CD4-positive, alpha-beta T cell treated with Interleukin-10 for 1 hour (primary cell): ENCODE data around the gene SDK2.

ENCODE experiments used
- DNase-seq: peaks from one replicate; pipeline ENCODE4 v3.0.0-alpha.2; 2020

SDK2 gene

GRCh38 chr17:73380439-73381106, 263.7 kb downstream of the SDK2 start:
- DNase-seq = no peak

- no peak for DNase-seq
These were observed 264.4 kb downstream of the SDK2 start for GRCh38 chr17:73379826-73380225.

DNA sequence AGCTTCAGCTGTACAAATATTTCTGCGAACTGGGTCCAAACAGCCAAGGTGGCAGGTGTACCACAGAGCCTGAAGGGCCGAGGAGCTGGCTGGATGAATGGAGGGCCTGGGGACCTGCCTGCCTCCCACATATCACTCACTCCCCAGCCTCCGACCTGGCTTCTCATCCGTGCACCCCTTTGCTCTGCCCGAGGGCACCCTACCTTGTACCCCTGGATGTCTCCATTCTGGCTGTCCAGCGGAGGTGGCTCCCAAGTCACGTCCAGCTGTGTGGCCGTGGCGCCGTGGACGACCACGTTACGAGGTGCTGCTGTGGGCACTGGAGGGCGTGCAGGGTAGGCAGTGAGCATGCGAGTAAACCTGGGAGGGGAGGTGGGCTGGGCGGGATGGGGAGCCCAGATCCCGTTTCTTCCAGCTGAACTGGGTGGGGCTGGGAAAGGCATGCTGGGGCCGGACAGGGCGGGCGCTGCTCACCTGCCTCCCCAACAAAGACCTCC, 265.2 kb downstream of the SDK2 start:
- no peak for DNase-seq

DNA sequence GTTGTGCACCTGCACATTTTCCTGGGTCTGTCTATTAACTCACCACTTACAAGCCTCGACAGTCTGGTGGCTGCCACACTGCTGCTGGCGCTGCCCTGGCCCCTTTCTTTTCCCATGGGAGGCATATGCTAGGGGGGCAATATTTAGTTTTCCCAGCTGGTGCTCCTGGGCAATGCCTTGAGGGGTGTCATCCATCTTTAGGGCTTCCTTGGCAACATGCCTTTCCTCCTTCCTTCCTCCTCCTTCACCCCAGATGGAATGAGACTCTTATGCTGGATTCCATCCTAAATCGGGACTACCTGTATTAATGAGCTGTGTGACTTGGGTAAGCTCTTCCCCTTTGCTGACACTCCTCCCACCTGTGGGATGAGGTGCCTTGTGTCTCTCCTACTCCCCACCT, 267.6 kb downstream of the SDK2 start:
- no peak for DNase-seq

DNA sequence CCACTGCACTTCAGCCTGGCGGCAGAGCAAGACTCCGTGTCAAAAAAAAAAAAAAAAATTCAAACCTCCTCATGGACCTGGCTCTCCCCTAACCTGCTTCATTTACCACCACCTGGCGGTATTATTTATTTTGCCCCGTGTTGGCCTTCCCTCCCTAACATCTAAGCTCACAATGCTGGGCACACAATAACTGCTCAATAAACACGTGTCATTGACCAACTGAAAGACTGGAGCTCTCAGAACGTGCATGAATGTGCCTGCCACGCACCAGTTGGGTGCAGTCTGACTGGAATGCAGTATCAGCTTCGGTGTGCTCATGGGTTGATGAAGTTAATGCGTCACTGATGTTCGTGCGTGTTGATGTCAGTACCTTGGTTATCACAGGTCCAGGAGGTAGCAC, 268.1 kb downstream of the SDK2 start:
- no peak for DNase-seq

DNA sequence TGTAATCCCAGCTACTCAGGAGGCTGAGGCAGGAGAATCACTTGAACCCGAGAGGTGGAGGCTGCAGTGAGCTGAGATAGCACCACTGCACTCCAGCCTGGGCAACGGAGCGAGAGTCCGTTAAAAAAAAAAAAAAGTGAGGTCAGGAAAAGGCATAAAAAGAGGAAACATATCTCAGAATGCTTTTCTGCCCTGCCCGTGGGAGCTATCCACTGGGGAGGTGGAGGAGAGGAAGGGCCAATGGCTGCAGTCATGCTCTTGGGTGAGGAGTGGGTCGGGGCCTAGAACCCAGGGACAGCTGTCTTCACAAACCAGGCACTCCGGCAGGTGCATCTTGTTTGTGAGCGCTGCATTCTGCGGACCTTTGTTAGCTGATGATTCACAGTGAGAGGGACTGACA, 272.4 kb downstream of the SDK2 start:
- DNase-seq = no peak

DNA sequence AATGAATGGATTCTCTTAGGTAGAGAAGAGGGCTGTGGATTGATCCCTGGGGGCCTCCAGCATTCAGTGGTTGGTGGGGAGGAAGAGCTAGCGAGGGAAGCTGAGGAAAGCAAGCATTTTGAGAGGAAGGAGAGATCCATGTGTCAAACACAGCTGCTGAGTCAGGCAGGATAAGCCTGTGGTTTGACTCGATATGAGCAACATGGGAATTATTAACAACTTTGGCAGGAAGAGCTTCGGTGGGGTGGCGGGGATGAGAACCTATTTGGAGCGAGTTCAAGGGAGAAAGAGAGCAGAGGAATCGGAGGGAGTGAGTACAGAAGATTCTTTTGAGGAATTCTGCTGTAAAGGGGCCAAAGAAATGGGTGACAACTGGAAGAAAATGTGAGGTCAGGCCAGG, 273.0 kb downstream of the SDK2 start:
- DNase-seq = no peak

DNA sequence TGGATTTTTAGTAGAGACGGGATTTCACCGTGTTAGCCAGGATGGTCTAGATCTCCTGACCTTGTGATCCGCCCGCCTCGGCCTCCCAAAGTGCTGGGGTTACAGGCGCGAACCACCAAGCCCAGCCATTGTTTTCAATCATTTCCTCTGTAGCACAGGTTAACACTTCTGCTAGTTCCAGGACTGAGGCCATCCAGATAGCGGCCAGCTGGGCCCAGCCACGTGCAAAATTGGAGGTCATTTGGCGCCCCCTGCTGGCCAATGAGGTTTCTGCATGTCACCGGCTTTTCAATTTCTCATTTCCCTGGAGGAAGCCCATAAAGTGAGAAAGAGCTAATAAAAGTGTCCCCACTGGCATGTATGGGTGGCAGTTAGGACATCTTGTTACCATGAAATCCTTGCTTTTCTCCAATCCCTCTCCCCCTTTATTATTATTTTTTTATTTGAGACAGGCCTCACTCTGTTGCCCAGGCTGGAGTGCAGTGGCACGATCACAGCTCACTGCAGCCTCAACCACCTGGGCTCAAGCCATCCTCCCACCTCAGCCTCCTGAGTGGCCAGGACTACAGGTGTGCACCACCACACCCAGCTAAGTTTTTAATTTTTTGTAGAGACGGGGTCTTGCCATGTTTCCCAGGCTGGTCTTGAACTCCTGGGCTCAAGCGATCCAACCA, 274.3 kb downstream of the SDK2 start:
- DNase-seq = peak; percentile 75

- DNase-seq = no peak
These were observed 275.1 kb downstream of the SDK2 start for GRCh38 chr17:73369111-73369521.

- no peak for DNase-seq
These were observed 276.1 kb downstream of the SDK2 start for GRCh38 chr17:73368085-73368631.

- DNase-seq = no peak
These were observed 278.2 kb downstream of the SDK2 start for GRCh38 chr17:73365906-73366623.

DNA sequence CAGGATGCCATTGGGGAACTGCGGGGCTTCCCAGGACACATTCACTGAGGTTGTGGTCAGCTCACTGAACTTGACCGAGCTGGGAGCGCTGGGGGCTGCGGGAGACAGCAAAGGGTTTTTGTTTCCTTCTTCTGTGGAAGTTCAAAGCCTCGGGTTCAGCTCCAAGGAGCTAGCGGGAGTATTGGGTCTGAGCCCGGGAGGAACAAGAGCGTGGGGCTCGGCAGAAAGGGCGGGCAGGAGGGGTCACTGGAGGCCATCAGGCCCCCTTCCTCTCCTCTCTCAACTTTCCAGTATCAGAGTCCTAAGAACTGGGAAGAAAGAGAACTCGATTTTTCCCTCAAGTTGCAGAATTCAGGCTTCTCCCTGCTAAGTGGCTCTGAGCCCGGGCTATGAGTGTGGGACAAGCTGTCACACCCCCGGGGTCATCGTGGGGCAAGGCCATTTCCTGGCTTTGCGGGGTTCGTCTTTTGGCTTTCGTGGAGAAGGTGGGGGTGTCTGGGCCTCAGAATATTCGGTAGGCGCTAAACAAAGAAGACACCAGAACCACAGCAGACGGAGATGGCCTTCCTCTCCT, 278.9 kb downstream of the SDK2 start:
- no peak for DNase-seq

DNA sequence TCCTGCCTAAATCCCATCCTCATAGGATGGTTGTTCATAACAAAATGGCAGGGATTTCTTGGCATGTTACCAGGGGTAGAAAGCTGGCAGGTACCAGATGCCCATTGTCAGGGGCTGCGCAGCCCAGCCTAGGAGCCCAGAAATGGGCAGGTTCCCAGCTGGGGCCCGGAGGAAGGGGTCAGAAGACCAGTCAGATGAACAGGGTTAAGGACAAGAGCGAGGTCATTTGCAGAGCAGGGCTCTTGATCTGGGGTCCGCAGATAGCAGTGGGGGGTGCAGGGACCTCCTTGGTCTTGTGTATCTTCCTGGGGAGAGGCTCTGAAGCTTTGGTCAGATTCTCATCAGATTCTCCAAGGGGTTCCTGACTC, 280.1 kb downstream of the SDK2 start:
- DNase-seq = no peak

DNA sequence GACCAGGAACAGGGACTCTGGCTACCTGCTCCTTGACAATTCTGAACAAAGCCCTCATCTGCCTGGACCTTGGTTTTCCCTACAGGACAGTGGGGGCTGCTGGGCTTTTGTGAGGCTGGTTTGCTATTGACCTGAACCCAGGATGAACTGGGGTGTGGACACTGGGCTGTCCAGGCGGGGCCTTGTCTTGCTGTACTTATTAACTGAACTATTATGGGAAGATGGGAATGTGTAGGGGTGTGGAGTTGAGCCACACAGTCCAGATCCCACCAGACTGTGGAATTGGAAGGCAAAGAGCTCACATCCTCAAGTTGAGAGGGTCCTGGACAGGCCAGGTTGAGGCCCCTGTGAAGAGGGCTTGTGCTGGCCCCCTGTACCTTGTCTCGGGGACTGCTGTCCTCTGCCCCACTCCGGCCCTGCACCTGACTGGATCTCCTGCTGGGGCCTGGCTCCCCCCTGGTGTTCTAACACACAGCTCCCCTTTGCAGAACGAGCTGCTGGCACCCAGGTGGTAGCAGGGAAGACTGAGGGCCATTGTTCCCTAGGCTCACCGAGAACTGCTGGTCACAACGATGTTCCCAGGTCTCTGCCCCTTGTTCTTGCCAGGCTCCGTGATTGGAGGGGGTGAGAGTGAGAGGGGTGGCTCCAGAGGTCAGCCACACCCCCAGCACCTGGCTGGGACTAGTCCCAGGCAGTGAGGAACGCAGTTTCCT, 280.6 kb downstream of the SDK2 start:
- DNase-seq = no peak

DNA sequence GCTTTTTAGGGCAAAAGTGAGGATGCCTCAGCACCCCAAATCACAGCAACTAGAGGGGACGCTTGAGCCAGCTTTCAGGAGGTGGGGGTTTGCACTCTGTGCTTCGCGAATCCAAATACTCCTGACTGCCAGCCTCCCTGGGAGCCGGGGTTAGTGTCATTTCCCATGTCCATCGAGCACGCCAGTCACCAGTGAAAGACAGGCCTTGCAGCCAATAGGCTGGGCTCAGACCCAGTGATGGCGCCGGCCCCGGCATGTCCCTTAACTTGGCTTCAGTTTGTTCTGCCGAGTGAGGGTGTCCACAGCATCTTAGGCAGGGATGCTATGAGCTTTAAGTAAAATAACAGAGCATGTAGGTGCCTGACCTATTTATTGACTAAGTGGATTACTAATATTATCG, 281.5 kb downstream of the SDK2 start:
- DNase-seq = no peak

GRCh38 chr17:73360961-73361761, 283.1 kb downstream of the SDK2 start:
- no peak for DNase-seq

DNA sequence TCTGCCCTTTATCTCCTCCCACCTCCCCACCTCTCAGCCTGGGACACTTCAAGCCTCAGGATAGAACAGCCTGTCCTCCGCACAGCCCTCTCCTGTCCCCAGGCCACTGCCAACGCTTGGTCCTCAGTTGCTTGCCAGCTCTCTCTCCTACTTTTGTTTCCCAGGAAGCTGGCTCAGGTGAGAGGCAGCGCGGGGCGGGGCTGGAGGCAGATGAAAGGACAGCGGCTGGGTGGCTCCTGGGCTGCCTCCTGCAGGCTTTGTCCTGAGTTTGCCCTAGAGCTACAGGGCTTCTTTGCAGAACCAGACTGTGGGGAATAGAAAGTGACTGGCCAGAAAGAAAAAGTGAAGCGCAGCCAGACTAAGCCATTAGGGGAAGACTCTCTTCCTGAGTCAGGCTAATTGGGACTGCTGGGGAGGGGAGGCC, 284.2 kb downstream of the SDK2 start:
- DNase-seq = no peak

GRCh38 chr17:73359352-73359751, 284.9 kb downstream of the SDK2 start:
- DNase-seq = no peak

DNA sequence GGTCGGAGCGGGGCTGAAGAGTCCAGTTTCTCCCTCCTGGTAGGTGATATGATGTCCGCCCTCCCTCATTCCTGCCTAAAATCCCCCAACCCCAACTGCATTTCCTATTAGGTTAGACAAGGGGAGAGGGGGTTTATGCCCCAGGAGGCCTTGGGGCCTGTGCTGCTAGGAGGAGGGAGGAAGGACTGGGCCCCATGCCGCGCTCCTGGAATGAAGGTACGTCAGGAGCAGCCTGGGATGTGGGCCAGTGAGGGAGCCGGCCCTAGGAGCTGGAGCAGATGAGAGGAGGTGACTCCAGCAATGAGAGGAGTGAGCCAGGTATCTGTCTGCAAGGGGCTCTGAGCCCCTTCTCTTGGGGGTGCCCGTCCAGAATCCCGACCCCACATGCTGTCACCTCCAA, 285.6 kb downstream of the SDK2 start:
- DNase-seq = no peak

- no peak for DNase-seq
These were observed 286.3 kb downstream of the SDK2 start for GRCh38 chr17:73357981-73358380.

DNA sequence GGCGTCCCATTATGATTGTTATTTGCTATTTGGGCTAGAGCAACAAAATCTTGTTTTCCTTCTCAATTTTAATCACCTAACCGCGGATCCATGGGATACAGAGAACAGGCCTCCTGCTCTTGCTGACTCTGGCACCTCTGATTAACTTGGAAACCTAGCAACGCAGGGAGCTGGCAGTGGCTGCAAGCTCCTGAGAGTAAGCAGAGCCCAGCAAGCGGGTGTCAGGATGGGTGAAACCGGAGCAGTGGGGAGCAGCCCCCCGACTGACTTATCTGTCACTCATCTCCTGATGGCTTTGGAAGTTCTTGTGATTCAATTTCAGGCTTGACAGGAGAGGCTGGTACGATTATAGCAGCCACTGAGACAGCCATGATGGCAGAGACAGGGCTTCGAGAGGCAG, 286.9 kb downstream of the SDK2 start:
- DNase-seq = no peak
